Activated CD8-positive, alpha-beta T cell treated with anti-CD3 and anti-CD28 coated beads for 36 hours (primary cell): ENCODE results near the gene CRTC1. TPM values are rescaled to one million over a fixed set of nuclear protein-coding genes. Genes with fewer than 3 reads are reported as not detected.

ENCODE experiments used
- ATAC-seq: fragments of 200-7000 bp; cut with Tn5 transposase; one replicate; pipeline ENCODE4 v1.10.0; 2021; ENCODE audit warnings: mild to moderate bottlenecking, moderate library complexity
- CTCF ChIA-PET: fragments of 350-600 bp; sonication (Branson Sonifier 250); formaldehyde crosslinking; loops from one replicate; lab custom pipeline; 2021; ENCODE audit warnings: antibody characterized with exemption; lab: Charles Lee
- POLR2A ChIA-PET: fragments of 350-600 bp; sonication (Branson Sonifier 250); formaldehyde crosslinking; loops from one replicate; lab custom pipeline; 2021; ENCODE audit warnings: antibody characterized with exemption; lab: Charles Lee
- DNase-seq: peaks from one replicate; pipeline ENCODE4 v3.0.0-alpha.2; 2020
- H3K27ac Mint-ChIP-seq: one replicate; pipeline ENCODE4 v1.8.0; 2021; ENCODE audit warnings: mild to moderate bottlenecking, mixed read lengths
- H3K27me3 Mint-ChIP-seq: one replicate; pipeline ENCODE4 v1.8.0; 2021; ENCODE audit warnings: mixed read lengths
- H3K36me3 Mint-ChIP-seq: one replicate; pipeline ENCODE4 v1.8.0; 2021; ENCODE audit warnings: low read depth, mixed read lengths
- H3K4me1 Mint-ChIP-seq: one replicate; pipeline ENCODE4 v1.8.0; 2021; ENCODE audit warnings: low read depth, mixed read lengths
- H3K4me3 Mint-ChIP-seq: one replicate; pipeline ENCODE4 v1.8.0; 2021; ENCODE audit warnings: mild to moderate bottlenecking, moderate library complexity, mixed read lengths
- H3K9me3 Mint-ChIP-seq: one replicate; pipeline ENCODE4 v1.8.0; 2021; ENCODE audit warnings: mixed read lengths
- CTCF ChIP-seq: fragments of 200-600 bp; IDR thresholded peaks from one replicate; pipeline ENCODE4 v1.8.0; 2022; ENCODE audit warnings: antibody characterized with exemption, mild to moderate bottlenecking
- intact Hi-C: fragments of 100-400 bp; cut with micrococcal nuclease; formaldehyde crosslinking; loops from one replicate; pipeline ENCODE4 v1.10.0; 2022
- total RNA-seq, 2 experiments: library from RNA; stranded (reverse); gene quantifications; one replicate each; pipeline ENCODE4 v1.2.3, GENCODE V29; 2021

CRTC1 gene
- total RNA-seq, 2 experiments from 2014 or later, result 4.4 to 4.5 TPM

DNA sequence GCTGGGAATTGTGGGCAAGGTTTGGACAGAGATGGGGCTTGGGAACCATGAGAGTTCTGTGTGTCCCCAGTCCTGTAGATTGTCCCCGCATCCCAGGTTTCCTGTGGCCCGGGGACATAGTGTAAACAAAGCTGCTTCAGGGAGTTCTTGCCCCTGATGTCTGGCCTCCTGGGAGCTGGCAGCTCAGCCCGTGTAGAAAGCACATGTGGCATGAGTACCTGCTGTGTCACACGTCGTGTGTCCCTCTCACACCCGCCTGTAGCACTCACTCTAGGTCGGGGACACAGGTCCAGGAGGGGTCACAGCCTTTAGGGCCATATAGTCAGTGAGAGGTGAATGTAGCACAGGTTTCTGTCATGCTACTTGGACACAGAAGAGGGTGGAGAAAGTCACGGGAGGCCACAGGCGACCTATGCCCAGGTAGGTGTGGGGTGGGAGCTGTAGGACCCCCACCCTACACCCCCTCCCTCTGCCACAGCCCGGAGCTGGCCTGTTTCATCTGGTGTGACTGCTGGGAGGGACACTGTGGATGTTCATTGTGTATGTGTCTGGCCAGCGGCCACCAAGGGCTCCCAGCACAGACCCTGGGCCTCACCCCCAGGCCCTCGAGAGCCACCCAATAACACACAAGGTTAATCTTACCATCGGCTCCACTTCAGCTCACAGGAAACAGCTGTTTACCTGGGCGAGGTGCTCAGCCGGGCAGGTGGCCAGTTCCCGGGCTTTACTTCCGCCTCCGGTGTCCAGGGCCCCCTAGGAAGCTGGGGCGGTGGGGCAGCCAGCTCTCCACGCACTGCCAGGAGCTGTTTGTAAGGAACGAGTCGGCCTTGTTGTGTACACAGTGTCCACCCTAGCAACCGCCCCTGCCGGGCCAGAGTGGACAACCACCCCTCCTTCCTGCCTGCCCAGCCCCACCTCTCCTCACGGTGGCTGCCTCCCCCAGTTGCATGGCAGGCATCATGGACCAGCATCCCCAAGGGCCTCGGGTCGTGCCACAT lies 57.9 kb downstream of the CRTC1 start:
- H3K4me1 Mint-ChIP-seq, result peaks cover 3% of the 10 kb centered on the region
- ChIA-PET CTCF (interaction anchor here (0.6 kb wide), 1 partner anchor 103 kb away, joined by 3 read pairs; no protein-coding TSS in a partner anchor), POLR2A (interaction anchor here (0.8 kb wide), 1 partner anchor 10 kb away, joined by 4 read pairs; no protein-coding TSS in a partner anchor)
- no peaks in the 10 kb centered on the region for H3K36me3 Mint-ChIP-seq
- H3K27ac Mint-ChIP-seq, result no peak overlapping the region
- TF ChIP-seq CTCF, result no peak
- no peaks in the 10 kb centered on the region for H3K27me3 Mint-ChIP-seq
- intact Hi-C loops, result no loop called here
- H3K4me3 Mint-ChIP-seq, result no peak overlapping the region
- DNase-seq (no peak), ATAC-seq (no peak)
- H3K9me3 Mint-ChIP-seq, result no peaks in the 10 kb centered on the region

- ATAC-seq, result no peak
- no peaks in the 10 kb centered on the region for H3K9me3 Mint-ChIP-seq
- no peak overlapping the region for H3K27ac Mint-ChIP-seq
- no peak for DNase-seq
- H3K27me3 Mint-ChIP-seq, result no peaks in the 10 kb centered on the region
- intact Hi-C loops, result no loop called here
- TF ChIP-seq CTCF, result no peak
- CTCF ChIA-PET, result no interaction called here
- no peaks in the 10 kb centered on the region for H3K36me3 Mint-ChIP-seq
- POLR2A ChIA-PET, result no interaction called here
- H3K4me1 Mint-ChIP-seq, result peaks cover 3% of the 10 kb centered on the region
- H3K4me3 Mint-ChIP-seq, result no peak overlapping the region
Observed at GRCh38 chr19:18742324-18742723, 58.8 kb downstream of the CRTC1 start.

- POLR2A ChIA-PET, result no interaction called here
Observed at GRCh38 chr19:18742838-18743783, 59.6 kb downstream of the CRTC1 start.

DNA sequence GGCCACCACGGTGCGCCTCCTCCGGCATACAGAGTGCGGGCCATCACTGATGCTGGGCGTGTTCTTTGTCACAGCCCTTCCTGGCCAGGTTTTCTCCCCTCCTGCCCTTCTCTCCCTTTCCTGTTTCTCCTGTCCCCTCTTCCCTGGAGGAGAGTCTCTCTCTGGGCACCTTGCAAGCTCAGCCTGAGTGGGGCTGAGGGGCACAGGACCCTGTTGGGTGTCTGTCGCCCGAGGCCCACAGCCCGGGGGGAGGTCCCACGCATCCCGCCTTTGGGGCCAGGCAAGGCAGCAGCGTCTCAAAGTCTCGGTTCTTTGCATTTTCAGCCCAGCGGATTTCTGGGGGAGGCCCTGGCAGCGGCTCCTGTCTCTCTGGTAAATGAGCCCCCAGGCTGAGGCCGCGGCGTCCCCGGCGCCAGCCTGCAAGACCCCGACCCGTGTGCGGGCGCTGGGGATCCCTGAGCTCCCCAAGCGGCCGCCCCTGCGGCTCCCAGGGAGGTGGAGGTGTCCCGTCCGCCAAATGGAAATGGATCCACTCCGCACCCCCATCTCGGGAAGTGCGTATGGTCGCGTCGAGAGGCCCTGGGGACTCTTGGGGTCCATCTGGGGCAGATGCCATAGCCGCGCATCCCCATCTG lies 60.4 kb downstream of the CRTC1 start:
- TF ChIP-seq CTCF, result no peak
- no peak for ATAC-seq
- no peak for DNase-seq
- Mint-ChIP-seq H3K27me3 (no peaks in the 10 kb centered on the region), H3K36me3 (no peaks in the 10 kb centered on the region), H3K4me3 (no peak overlapping the region), H3K9me3 (no peaks in the 10 kb centered on the region), H3K4me1 (no peaks in the 10 kb centered on the region), H3K27ac (no peak overlapping the region)
- ChIA-PET POLR2A (no interaction called here), CTCF (no interaction called here)
- intact Hi-C loops, result no loop called here

More at GRCh38 chr19:18742838-18743783, 59.6 kb downstream of the CRTC1 start:
- H3K4me3 Mint-ChIP-seq, result no peak overlapping the region
- H3K36me3 Mint-ChIP-seq, result no peaks in the 10 kb centered on the region
- no peaks in the 10 kb centered on the region for H3K9me3 Mint-ChIP-seq
- no peaks in the 10 kb centered on the region for H3K27me3 Mint-ChIP-seq
- no peak for TF ChIP-seq CTCF
- DNase-seq, result no peak
- H3K27ac Mint-ChIP-seq, result no peak overlapping the region
- CTCF ChIA-PET, result no interaction called here
- intact Hi-C loops, result no loop called here
- H3K4me1 Mint-ChIP-seq, result no peaks in the 10 kb centered on the region
- no peak for ATAC-seq
